ENCODE measurements around the gene SPNS2. TPM values are rescaled to one million over a fixed set of nuclear protein-coding genes. Genes with fewer than 3 reads are reported as not detected.

The SPNS2 gene, protein sequence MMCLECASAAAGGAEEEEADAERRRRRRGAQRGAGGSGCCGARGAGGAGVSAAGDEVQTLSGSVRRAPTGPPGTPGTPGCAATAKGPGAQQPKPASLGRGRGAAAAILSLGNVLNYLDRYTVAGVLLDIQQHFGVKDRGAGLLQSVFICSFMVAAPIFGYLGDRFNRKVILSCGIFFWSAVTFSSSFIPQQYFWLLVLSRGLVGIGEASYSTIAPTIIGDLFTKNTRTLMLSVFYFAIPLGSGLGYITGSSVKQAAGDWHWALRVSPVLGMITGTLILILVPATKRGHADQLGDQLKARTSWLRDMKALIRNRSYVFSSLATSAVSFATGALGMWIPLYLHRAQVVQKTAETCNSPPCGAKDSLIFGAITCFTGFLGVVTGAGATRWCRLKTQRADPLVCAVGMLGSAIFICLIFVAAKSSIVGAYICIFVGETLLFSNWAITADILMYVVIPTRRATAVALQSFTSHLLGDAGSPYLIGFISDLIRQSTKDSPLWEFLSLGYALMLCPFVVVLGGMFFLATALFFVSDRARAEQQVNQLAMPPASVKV
- 0.31 TPM in 1 of 2 replicates, not detected in the other for total RNA-seq
- long read RNA-seq = 0 reads

DNA sequence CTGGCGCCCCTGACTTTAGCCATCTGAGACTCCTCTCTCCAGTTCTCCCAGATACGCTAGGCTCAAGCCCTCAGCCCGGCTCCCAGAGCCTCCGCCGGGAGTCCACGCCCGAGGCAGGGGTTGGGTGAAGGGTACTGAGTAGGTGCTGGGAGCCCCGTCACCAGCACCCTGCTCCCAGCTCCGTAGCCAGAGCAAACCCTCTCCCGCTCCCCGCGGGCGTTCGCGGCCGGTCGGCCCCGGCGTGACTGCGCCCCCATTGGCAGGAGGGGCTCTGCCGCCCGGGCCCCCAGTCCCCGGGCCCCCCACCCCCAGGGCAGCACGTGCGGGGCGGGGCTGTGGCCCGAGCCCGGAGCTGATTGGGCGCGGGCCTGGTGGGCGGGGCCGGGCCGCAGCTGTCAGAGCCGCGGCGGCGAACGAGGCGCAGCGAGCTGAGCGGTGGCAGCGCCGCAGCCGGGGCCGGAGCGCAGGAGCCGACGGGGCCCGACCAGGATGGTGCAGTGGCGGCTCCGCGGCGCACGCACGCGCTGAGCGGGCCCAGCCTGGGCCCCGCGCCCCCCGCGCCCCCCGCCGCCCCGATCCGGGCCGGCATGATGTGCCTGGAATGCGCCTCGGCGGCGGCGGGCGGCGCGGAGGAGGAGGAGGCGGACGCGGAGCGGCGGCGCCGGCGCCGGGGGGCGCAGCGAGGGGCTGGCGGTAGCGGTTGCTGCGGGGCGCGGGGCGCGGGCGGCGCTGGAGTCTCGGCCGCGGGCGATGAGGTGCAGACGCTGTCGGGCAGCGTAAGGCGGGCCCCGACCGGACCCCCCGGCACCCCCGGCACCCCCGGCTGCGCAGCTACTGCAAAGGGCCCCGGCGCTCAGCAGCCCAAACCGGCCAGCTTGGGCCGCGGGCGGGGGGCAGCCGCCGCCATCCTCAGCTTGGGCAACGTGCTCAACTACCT, at the start of gene SPNS2:
Gene SPNS2, plus strand, starts transcription at position 421 of the 937 bp plus-strand sequence. Its CDS starts 167 bp downstream, at position 588.
- Mint-ChIP-seq H3K36me3 (ENCODE audit: unreplicated experiment) (no peaks in the 10 kb centered on the region), H3K4me3 (ENCODE audit: unreplicated experiment) (peak within 1 kb of the TSS; percentile 65), H3K27ac (ENCODE audit: unreplicated experiment) (no peak within 1 kb of the TSS), H3K9me3 (ENCODE audit: unreplicated experiment) (no peaks in the 10 kb centered on the region), H3K27me3 (ENCODE audit: unreplicated experiment) (peaks cover 45% of the 10 kb centered on the region), H3K4me1 (ENCODE audit: unreplicated experiment) (peaks cover 11% of the 10 kb centered on the region)
- no peak for TF ChIP-seq CTCF (IDR thresholded peaks at IDR 0.05)
- no peak for DNase-seq (ENCODE audit: extremely low spot score, unreplicated experiment)

DNA sequence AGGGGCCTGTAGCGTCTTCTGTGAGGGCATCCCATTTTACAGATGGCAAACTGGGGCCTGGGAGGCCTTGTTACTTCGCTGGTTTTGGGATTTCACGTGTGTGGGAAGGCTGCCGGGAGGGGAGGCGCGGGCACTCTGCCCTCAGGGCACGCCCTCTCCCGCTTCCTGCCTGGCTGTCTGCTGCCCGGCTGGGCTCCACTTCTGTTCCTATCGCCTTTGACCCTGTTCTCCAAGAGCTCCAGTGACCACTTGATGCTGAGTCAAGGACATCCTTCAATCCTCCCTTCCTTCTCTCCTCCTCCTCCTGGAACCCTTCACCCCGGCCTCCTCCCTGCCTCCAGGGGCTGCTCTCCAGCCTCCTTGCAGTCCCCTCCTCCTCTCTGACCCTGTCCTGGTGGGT, 48.9 kb upstream of the SPNS2 start:
- H3K27me3 Mint-ChIP-seq (ENCODE audit: unreplicated experiment) = peaks cover 17% of the 10 kb centered on the region
- H3K27ac Mint-ChIP-seq (ENCODE audit: unreplicated experiment) = no peak overlapping the region
- no peak overlapping the region for H3K4me3 Mint-ChIP-seq (ENCODE audit: unreplicated experiment)
- TF ChIP-seq CTCF (IDR thresholded peaks at IDR 0.05) = no peak
- no peaks in the 10 kb centered on the region for H3K36me3 Mint-ChIP-seq (ENCODE audit: unreplicated experiment)
- H3K9me3 Mint-ChIP-seq (ENCODE audit: unreplicated experiment) = no peaks in the 10 kb centered on the region
- no peak for DNase-seq (ENCODE audit: extremely low spot score, unreplicated experiment)
- peaks cover 3% of the 10 kb centered on the region for H3K4me1 Mint-ChIP-seq (ENCODE audit: unreplicated experiment)

GRCh38 chr17:4450710-4451316, 47.9 kb upstream of the SPNS2 start:
- no peaks in the 10 kb centered on the region for H3K9me3 Mint-ChIP-seq (ENCODE audit: unreplicated experiment)

GRCh38 chr17:4453812-4454591, 44.7 kb upstream of the SPNS2 start:
- TF ChIP-seq CTCF (IDR thresholded peaks at IDR 0.05) = no peak
- H3K4me3 Mint-ChIP-seq (ENCODE audit: unreplicated experiment) = no peak overlapping the region
- peaks cover 3% of the 10 kb centered on the region for H3K4me1 Mint-ChIP-seq (ENCODE audit: unreplicated experiment)
- H3K36me3 Mint-ChIP-seq (ENCODE audit: unreplicated experiment) = no peaks in the 10 kb centered on the region
- no peak overlapping the region for H3K27ac Mint-ChIP-seq (ENCODE audit: unreplicated experiment)
- peaks cover 10% of the 10 kb centered on the region for H3K27me3 Mint-ChIP-seq (ENCODE audit: unreplicated experiment)
- no peaks in the 10 kb centered on the region for H3K9me3 Mint-ChIP-seq (ENCODE audit: unreplicated experiment)
- DNase-seq (ENCODE audit: extremely low spot score, unreplicated experiment) = no peak

More at GRCh38 chr17:4450710-4451316, 47.9 kb upstream of the SPNS2 start:
- peaks cover 17% of the 10 kb centered on the region for H3K27me3 Mint-ChIP-seq (ENCODE audit: unreplicated experiment)
- H3K4me3 Mint-ChIP-seq (ENCODE audit: unreplicated experiment) = no peak overlapping the region
- H3K4me1 Mint-ChIP-seq (ENCODE audit: unreplicated experiment) = peaks cover 3% of the 10 kb centered on the region
- TF ChIP-seq CTCF (IDR thresholded peaks at IDR 0.05) = no peak
- H3K27ac Mint-ChIP-seq (ENCODE audit: unreplicated experiment) = no peak overlapping the region
- no peak for DNase-seq (ENCODE audit: extremely low spot score, unreplicated experiment)
- H3K36me3 Mint-ChIP-seq (ENCODE audit: unreplicated experiment) = no peaks in the 10 kb centered on the region

All from osteocyte (in vitro differentiated cells).